ENCODE results near the gene LMO3.
A peak's percentile ranks its signal among the peaks of the same experiment; 100 is the strongest.

LMO3 gene

DNA sequence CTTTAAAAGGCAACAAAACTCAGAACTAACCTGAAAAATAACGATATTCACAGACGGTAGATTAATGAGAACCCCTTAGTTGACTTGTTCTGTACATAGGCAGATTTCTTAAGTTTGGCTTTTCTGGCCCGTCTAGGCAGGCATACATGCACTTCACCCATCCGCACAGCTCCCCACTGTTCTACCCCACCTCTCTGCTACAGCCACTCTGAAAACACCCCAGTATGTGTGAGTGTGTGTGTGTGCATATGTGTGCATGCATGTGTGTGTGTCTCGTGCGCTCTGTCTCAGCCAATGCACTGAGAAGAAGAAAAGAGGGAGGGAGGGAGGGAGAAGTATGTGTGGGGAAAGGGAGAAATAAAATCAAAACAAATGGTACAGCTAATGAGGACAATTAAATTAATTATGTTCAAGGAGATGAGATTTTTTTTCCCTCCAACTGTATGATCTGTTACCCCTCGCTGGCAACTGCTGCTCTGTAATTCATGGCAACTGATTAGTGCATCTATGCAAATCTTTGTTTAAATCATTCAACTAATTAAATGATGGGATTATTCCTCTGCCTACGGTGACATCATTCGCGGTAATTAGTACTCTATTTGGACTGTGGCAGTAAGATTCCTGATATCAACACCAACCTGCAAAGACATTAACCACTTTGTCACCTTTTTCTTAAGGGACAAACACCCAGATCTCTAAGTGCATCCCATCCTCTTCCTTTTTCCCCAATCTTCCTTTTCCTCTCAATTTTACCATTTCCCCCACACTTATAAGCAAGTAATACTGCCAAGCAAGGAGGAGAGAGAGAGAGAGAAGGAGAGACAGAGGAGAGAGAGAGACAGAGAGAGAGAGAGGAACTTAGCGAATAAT is 2.2 kb upstream of the LMO3 start:
- in situ Hi-C loops (cut with HindIII; ENCODE audit: low pct_unique_long_range_greater_than_20kb, low sequenced_read_pairs): no loop called here
- TF ChIP-seq JUND (IDR thresholded peaks at IDR 0.05; ENCODE audit: low read depth): no peak

GRCh38 chr12:16606991-16607390 is 1.0 kb upstream of the LMO3 start:
- no peak for DNase-seq (ENCODE audit: low read depth in 1 of 2, low spot score in 1 of 2)
- TF ChIP-seq JUND (IDR thresholded peaks at IDR 0.05; ENCODE audit: low read depth): no peak
- in situ Hi-C loops (cut with HindIII; ENCODE audit: low pct_unique_long_range_greater_than_20kb, low sequenced_read_pairs): no loop called here

More for the DNA sequence above, 2.2 kb upstream of the LMO3 start:
- DNase-seq (ENCODE audit: low read depth in 1 of 2, low spot score in 1 of 2): no peak

GRCh38 chr12:16606201-16606849 is 363 bp upstream of the LMO3 start:
- no peak for TF ChIP-seq JUND (IDR thresholded peaks at IDR 0.05; ENCODE audit: low read depth)
- in situ Hi-C loops (cut with HindIII; ENCODE audit: low pct_unique_long_range_greater_than_20kb, low sequenced_read_pairs): no loop called here
- peak; percentile 30 to 56 for DNase-seq (ENCODE audit: low read depth in 1 of 2, low spot score in 1 of 2)

- no peak for TF ChIP-seq JUND (IDR thresholded peaks at IDR 0.05; ENCODE audit: low read depth)
- in situ Hi-C loops (cut with HindIII; ENCODE audit: low pct_unique_long_range_greater_than_20kb, low sequenced_read_pairs): no loop called here
- peak in 1 of 2 experiments; percentile 30 for DNase-seq (ENCODE audit: low read depth in 1 of 2, low spot score in 1 of 2)
Observed at GRCh38 chr12:16605642-16606116, 283 bp downstream of the LMO3 start.

GRCh38 chr12:16604596-16605252 is 1.2 kb downstream of the LMO3 start:
- TF ChIP-seq JUND (IDR thresholded peaks at IDR 0.05; ENCODE audit: low read depth): no peak
- in situ Hi-C loops (cut with HindIII; ENCODE audit: low pct_unique_long_range_greater_than_20kb, low sequenced_read_pairs): no loop called here
- DNase-seq (ENCODE audit: low read depth in 1 of 2, low spot score in 1 of 2): no peak

GRCh38 chr12:16603916-16604575 is 1.9 kb downstream of the LMO3 start:
- DNase-seq (ENCODE audit: low read depth in 1 of 2, low spot score in 1 of 2): no peak
- in situ Hi-C loops (cut with HindIII; ENCODE audit: low pct_unique_long_range_greater_than_20kb, low sequenced_read_pairs): no loop called here

DNA sequence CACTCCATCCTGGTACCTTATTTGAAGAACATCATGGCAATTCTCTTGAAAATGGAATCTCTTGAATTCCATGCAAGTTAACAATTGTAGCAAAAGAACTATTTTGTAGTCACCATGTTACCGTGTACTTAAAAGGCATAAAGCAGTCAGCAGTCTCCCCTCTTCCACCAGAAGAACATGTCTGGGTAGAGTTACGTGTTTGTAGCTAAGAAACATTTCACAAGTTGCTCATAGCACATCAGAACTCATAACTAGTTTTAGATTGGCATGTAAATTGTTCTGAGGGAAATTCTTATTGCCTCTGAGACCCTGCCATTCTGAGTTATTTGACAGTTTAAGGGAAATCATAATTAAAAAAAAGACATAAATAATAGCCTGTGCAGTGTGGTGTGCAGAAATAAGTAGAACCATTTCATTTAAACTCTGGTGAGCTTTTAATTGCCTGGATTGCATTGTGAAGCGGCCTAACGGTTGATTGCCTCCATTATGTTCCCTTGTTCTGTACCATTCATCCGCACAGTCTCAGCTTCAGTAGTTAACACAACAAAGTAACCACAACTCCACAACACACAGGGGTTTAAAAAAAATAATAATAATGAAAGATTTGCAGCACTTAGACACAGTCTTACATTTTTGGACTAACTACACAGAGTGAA is 2.6 kb downstream of the LMO3 start:
- in situ Hi-C loops (cut with HindIII; ENCODE audit: low pct_unique_long_range_greater_than_20kb, low sequenced_read_pairs): no loop called here
- TF ChIP-seq JUND (IDR thresholded peaks at IDR 0.05; ENCODE audit: low read depth): no peak
- no peak for DNase-seq (ENCODE audit: low read depth in 1 of 2, low spot score in 1 of 2)

More at GRCh38 chr12:16603916-16604575, 1.9 kb downstream of the LMO3 start:
- TF ChIP-seq JUND (IDR thresholded peaks at IDR 0.05; ENCODE audit: low read depth): no peak

DNA sequence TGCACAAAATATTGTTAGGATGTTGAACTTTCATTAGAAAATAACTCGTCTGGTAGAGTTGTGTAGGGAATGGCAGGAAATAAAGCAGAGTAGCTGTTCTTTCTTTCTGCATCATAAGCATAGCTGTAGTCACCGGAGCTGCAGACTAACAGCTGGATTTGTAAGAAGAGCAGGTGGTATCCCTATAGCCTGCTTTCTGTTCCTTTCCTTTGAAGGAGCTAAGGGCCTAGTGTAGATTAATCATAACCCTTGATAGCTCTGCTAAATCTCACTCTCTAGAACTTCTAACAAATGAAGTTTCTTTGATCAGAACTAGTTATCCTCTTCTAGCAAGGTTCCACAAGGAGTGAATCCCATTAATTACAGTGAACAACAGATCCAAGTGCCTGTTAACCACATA is 3.5 kb downstream of the LMO3 start:
- in situ Hi-C loops (cut with HindIII; ENCODE audit: low pct_unique_long_range_greater_than_20kb, low sequenced_read_pairs): no loop called here
- no peak for TF ChIP-seq JUND (IDR thresholded peaks at IDR 0.05; ENCODE audit: low read depth)
- DNase-seq (ENCODE audit: low read depth in 1 of 2, low spot score in 1 of 2): no peak

GRCh38 chr12:16600525-16600924 is 5.4 kb downstream of the LMO3 start:
- no peak for DNase-seq (ENCODE audit: low read depth in 1 of 2, low spot score in 1 of 2)
- in situ Hi-C loops (cut with HindIII; ENCODE audit: low pct_unique_long_range_greater_than_20kb, low sequenced_read_pairs): no loop called here
- no peak for TF ChIP-seq JUND (IDR thresholded peaks at IDR 0.05; ENCODE audit: low read depth)

DNA sequence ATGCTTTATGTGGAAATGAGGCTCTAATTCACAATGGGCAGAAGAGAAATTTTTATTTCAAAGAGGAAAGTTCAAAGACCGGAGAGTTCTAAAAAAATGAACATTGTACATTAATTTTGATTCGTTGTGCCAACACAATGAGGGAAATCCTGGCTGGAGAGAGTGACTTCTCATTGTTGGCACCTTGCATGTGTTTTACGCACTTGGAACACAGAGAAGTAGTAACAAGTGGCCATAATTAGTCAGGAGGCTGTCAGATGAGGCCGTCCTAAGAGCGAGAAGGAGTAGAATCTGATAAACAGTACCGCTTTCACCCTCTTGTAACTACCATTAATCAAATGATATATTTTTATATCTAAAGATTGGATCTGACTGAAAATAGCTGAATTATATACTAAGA is 6.9 kb downstream of the LMO3 start:
- no peak for TF ChIP-seq JUND (IDR thresholded peaks at IDR 0.05; ENCODE audit: low read depth)
- in situ Hi-C loops (cut with HindIII; ENCODE audit: low pct_unique_long_range_greater_than_20kb, low sequenced_read_pairs): no loop called here
- DNase-seq (ENCODE audit: low read depth in 1 of 2, low spot score in 1 of 2): no peak

DNA sequence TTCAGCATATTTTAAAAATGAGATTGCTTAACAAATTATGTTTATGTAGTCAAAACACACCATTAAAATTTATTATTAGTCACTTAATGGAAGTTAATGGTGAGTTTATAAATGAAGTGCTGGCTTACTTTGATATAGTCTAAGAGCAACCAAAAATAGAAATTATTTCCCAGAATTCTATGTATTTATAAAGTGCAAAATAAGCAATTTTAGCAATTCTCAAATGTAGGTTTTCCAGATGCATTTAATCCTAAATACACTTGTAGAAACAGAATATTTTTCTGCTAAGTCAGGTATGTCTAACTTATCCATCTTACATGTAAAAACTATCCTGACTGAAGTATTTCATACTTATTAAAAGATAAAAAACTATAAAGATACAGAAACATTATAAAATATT is 11.2 kb downstream of the LMO3 start:
- no peak for DNase-seq (ENCODE audit: low read depth in 1 of 2, low spot score in 1 of 2)
- in situ Hi-C loops (cut with HindIII; ENCODE audit: low pct_unique_long_range_greater_than_20kb, low sequenced_read_pairs): no loop called here
- no peak for TF ChIP-seq JUND (IDR thresholded peaks at IDR 0.05; ENCODE audit: low read depth)

GRCh38 chr12:16593546-16593945 is 12.4 kb downstream of the LMO3 start:
- TF ChIP-seq JUND (IDR thresholded peaks at IDR 0.05; ENCODE audit: low read depth): no peak
- DNase-seq (ENCODE audit: low read depth in 1 of 2, low spot score in 1 of 2): no peak
- in situ Hi-C loops (cut with HindIII; ENCODE audit: low pct_unique_long_range_greater_than_20kb, low sequenced_read_pairs): no loop called here

Measured in T47D (cell line).